Mesenteric fat pad (tissue), 1 donor: ENCODE results near the gene TMCC1. TPM values are rescaled to one million over a fixed set of nuclear protein-coding genes. Genes with fewer than 3 reads are reported as not detected.
"Not testable (repeated sequence)": the region's sequence is repeated elsewhere in the genome, so short reads cannot be mapped to it uniquely, and the experiment has no call there.

Source experiments
- DNase-seq: peaks from one replicate; pipeline ENCODE4 v3.0.0-alpha.2; 2020; ENCODE audit warnings: low spot score
- total RNA-seq: library from RNA; stranded (reverse); fragmentation: NEBNext Ultra II Directional; extraction: Animal tissue kit (Norgen Biotek cat#: 25700); gene quantifications from one replicate; pipeline ENCODE4 v1.2.1, GENCODE V29; 2021
- donor health status: DM: yes; HTN: yes; CAD: no.

TMCC1 gene
- total RNA-seq, 1 donor from 2014 or later, result 41.0 TPM

DNA sequence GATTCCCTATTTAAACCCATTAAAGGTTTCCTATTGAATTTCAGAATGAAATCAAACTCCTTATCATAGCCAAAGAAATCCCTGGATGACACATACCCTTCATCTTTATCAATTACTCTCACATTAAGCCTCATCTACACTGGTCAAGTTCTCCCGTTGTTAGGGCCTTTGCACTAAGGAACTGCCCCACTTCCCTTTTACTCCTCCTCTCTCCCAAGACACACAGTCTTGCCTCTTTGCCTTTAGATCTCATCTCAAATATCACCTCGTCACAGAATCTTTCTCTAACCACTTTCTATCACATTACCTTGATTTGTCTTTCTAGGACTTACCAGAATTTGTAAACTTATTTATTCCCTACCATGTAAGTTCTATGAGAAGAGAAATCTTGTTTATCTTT is 117.6 kb downstream of the TMCC1 start:
- no peak for DNase-seq

- DNase-seq, result no peak
Measured at GRCh38 chr3:129773691-129774663, 119.5 kb downstream of the TMCC1 start.

GRCh38 chr3:129770604-129771003 is 122.9 kb downstream of the TMCC1 start:
- DNase-seq, result no peak

GRCh38 chr3:129769616-129770015 is 123.9 kb downstream of the TMCC1 start:
- no peak for DNase-seq

DNA sequence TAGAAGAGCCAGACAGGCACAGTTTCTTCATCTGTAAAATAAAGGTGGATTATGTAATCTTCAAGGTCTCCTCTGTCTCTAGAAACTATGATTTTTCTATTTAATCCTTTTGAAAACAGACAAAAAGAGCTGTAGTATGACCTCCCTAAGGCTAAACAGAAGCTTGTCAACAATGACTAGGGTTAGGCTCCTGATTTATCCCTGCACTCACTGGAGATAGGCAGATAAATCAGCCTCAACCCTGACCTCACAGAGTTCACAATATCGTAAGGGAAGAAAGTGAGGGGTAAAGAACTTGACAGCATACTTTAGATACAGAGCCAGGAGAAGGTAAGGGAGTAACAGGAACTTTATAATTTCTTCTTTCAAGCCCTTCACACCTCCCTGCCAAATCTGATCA is 124.8 kb downstream of the TMCC1 start:
- no peak for DNase-seq

DNA sequence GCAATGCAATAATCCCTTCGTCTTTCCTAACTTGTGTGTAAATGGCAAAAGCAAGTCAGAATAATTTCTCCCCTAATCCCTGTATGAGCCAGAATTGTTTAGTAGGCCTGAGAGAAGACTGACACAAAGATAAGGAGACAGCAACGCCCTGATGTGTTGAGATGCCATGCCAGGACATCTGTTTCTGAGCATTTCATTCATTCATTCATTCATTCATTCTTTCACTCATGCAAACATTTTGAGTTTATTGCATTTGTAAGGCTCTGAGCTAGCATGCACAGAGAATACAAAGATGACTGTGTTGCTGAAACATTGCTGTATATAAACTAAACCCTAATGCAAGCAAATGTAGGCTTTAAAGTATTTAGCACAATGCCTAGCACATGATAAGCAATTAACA is 127.4 kb downstream of the TMCC1 start:
- DNase-seq, result no peak

DNA sequence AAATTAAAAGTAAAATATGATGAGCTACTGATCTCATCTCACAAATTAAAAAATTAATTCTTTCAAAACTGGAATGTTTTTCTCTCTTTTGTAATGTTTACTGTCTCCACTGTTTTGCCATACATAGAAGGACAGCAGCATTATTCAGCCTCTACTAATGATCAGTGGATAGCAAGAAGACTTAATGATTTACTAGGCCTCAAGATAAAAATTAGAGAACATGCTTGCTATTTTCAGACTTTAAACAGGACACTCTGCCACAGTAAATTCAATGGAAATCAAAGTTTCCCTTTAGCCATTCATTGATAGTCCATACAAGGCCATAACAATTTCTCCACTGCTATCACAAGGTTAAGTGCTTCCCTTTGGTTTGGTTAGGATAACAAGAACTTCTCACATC is 129.4 kb downstream of the TMCC1 start:
- no peak for DNase-seq

DNA sequence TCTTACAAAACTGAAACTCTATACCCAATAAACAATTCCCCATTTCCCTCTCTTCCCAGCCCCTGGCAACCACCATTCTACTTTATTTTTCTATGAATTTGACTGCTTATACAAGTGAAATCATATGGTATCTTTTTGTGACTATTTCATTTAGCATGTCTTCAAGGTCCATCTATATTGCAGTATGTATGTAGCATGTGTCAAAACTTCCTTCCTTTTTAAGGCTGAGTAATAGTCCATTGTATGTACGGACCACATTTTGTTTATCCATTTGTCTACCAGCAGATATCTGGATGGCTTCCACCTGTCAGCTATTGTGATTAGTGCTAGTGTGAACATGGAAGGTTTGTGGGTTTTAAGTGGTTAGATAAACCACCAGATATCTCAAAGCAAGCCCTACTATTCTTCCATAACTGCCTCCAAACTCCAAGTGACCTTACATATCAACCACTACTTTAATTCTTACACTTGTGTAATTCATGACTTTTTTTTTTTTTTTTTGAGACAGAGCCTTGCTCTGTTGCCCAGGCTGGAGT is 134.7 kb downstream of the TMCC1 start:
- DNase-seq, result no peak

- no peak for DNase-seq
Measured at GRCh38 chr3:129758306-129758705, 135.2 kb downstream of the TMCC1 start.

DNA sequence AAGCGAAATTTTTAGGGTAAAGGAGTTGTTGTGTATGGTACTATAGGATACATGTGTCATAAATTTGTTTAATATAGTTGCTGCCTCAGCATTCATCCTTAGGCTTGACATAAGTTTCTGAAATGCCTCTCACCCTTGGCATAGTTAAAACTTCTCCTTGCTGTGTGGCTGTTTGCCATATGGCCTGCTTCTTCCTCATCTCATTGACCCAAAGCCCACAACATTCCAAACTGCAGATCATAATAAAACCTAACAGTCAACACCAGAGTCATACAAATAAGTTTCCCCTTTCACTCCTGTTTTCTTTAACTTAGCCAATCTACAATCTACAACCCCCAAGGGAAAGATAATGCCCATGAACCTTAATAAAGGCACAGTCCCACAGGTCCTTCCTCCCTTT is 136.6 kb downstream of the TMCC1 start:
- no peak for DNase-seq

DNA sequence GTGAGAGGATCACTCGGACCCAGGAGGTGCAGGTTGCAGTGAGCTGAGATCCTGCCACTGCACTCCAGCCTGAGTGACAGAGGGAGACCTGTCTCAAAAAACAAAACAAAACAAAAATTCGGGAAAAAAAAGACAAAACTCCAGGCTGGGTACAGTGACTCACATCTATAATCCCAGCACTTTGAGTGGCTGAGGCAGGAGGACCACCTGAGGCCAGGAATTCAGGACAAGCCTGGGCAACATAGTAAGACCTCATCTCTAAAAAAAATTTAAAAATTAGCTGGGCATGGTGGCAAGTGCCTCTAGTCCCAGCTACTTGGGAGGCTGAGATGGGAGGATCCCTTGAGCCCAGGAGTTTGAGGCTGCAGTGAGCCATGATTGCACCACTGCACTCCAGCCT is 142.4 kb downstream of the TMCC1 start:
- not testable (repeated sequence) for DNase-seq

DNA sequence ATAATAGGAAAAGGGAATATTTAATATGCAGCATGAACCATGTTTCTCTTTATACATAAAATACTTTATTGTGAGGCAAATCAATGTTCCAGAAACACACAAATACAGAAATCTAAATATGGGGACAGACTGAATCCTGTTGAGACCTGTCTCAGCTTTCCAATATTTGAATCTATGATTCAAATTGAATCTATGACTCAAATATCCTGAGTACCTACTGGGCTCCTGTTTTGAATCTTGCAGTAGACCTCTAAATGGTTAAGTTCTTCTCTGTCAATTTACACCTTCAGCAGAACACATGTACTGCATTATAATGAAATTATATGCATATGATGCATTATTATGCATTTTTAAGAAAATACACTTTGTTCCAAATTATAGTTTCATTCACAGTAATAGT is 143.8 kb downstream of the TMCC1 start:
- no peak for DNase-seq

- no peak for DNase-seq
Measured at GRCh38 chr3:129747992-129748391, 145.5 kb downstream of the TMCC1 start.

DNA sequence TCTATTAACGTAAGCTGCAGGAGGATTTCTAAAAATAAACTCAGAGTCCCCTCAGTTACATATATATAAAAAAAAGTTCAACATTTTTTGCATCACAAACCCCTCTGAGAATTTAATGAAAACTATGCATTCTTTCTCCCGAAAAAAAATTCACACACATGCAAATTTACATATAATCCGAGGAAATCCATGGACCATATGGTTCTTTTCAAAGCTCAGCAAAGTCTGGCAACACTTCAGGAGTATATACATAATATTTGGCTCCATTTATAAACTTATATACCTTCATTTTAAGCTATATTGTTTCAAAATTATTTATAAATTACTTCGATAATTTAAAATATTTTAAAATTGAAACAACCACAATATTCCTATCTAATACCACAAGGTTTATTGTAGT is 146.4 kb downstream of the TMCC1 start:
- DNase-seq, result no peak

GRCh38 chr3:129746629-129747028 is 146.9 kb downstream of the TMCC1 start:
- no peak for DNase-seq

- no peak for DNase-seq
Measured at GRCh38 chr3:129745253-129745652, 148.3 kb downstream of the TMCC1 start.

DNA sequence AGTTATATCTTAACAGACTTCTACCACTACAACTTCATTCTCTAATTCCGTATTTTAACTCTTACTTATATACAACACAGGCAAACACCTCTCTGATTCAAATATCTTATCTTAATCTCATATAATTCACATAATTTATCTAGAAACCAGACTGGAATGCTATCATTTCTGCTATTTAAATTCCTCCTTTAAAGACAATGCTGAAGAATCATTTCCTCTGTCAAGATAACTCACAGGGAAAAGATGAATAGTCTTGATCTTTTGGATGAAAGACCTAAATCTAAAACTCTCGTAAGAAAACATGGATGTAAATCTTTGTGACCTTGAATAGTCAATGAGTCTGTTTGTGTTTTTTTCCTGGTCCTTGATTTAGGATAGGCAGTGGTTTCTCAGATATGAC is 151.7 kb downstream of the TMCC1 start:
- DNase-seq, result no peak

DNA sequence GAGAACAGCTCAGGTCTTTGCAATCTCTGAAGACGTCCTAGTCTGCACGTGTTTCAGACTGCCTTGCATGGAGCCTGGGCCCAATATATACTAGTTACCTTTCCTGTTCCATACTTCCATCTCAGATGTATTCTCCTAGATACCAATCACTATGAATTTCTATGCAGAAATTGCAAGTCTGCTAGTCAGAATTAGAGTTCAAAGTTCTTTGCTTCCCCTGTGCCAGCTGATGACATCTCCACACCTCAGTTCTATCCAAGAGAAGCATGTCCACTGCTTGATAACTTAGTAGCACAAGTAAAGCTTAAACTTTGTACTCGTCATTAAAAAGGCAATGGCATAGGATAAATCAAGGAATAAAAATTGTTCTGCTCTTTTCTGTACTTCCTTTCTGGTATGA is 153.4 kb downstream of the TMCC1 start:
- DNase-seq, result no peak

DNA sequence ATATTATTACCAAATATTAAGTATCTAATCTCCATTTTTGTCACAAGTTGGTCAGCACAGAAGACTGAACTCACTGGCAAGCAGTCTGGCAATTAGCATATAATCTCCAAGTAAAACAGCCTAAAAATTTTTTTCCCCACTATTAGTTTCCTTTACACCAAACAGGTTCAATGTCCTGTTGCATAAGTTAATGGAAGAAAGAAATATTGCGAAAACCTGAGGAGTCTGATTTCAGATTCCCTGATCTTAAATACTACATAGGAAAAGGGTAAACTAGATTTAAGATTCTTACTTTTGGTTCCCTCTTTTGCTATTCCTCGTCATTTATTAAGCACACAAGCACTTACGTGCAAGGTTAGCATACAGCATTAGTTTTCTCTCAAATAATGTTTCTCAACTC is 153.9 kb downstream of the TMCC1 start:
- DNase-seq, result no peak

DNA sequence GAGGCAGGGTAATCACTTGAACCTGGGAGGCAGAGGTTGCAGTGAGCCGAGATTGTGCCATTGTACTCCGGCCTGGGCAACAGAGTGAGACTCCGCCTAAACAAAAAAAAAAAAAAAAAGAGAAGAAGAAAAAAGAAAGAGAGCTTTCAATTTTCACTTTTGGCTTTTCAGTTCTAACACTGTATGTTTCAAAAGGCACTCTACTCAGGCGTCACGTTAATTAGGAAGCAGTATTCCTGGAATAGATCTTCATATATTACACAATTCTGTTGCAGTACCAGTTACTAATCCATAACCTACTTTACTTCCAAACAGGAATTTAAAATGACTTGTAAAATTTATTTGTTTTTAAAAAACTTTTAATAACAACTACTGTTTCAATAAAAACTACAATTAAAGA is 155.3 kb downstream of the TMCC1 start:
- DNase-seq, result no peak

- DNase-seq, result no peak
Measured at GRCh38 chr3:129736070-129736469, 157.4 kb downstream of the TMCC1 start.

- no peak for DNase-seq
Measured at GRCh38 chr3:129735638-129736037, 157.9 kb downstream of the TMCC1 start.

DNA sequence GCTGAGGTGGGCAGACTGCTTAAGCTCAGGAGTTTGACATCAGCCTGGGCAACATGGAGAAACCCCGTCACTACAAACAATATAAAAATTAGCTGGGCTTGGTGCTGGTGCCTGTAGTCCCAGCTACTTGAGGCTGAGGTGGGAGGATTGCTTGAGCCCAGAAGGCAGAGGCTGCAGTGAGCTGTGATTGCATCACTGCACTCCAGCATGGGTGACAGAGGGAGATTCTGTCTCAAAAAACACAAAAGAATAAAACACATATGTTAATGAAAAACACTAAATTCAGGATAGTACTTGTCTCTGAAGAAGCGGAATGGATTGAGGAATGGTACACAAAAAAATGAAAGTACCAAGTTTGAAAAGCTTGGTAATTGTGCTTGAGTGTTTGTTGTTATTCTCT is 159.1 kb downstream of the TMCC1 start:
- DNase-seq, result no peak
